ENCODE measurements around the gene RRP7A.
A peak's percentile ranks its signal among the peaks of the same experiment; 100 is the strongest.
"Not testable (repeated sequence)": the region's sequence is repeated elsewhere in the genome, so short reads cannot be mapped to it uniquely, and the experiment has no call there.

RRP7A gene

GRCh38 chr22:42535082-42535731, 15.6 kb upstream of the RRP7A start:
- DNase-seq = not testable (repeated sequence)

GRCh38 chr22:42533638-42533977, 14.0 kb upstream of the RRP7A start:
- DNase-seq = no peak

GRCh38 chr22:42531401-42532084, 11.9 kb upstream of the RRP7A start:
- DNase-seq = not testable (repeated sequence)

GRCh38 chr22:42529435-42529834, 9.8 kb upstream of the RRP7A start:
- not testable (repeated sequence) for DNase-seq

GRCh38 chr22:42528591-42529307, 9.2 kb upstream of the RRP7A start:
- no peak for DNase-seq

- no peak for DNase-seq
Observed at GRCh38 chr22:42522546-42522945, 3.0 kb upstream of the RRP7A start.

- no peak for DNase-seq
Observed at GRCh38 chr22:42521228-42521546, 1.6 kb upstream of the RRP7A start.

- DNase-seq = not testable (repeated sequence)
Observed at GRCh38 chr22:42518638-42519524, 715 bp downstream of the RRP7A start.

- DNase-seq = not testable (repeated sequence)
Observed at GRCh38 chr22:42517103-42517502, 2.5 kb downstream of the RRP7A start.

- no peak for DNase-seq
Observed at GRCh38 chr22:42515896-42516295, 3.7 kb downstream of the RRP7A start.

- DNase-seq = not testable (repeated sequence)
Observed at GRCh38 chr22:42515304-42515703, 4.3 kb downstream of the RRP7A start.

- DNase-seq = not testable (repeated sequence)
Observed at GRCh38 chr22:42514331-42514730, 5.3 kb downstream of the RRP7A start.

- not testable (repeated sequence) for DNase-seq
Observed at GRCh38 chr22:42512273-42512990, 7.2 kb downstream of the RRP7A start.

GRCh38 chr22:42511401-42511891, 8.2 kb downstream of the RRP7A start:
- no peak for DNase-seq

- DNase-seq = no peak
Observed at GRCh38 chr22:42509548-42509947, 10.0 kb downstream of the RRP7A start.

GRCh38 chr22:42508975-42509364, 10.6 kb downstream of the RRP7A start:
- not testable (repeated sequence) for DNase-seq

- DNase-seq = not testable (repeated sequence)
Observed at GRCh38 chr22:42508327-42508974, 11.1 kb downstream of the RRP7A start.

- DNase-seq = no peak
Observed at GRCh38 chr22:42500836-42501179, 18.8 kb downstream of the RRP7A start.

GRCh38 chr22:42500161-42500835, 19.3 kb downstream of the RRP7A start:
- DNase-seq = peak; percentile 77 to 79

- not testable (repeated sequence) for DNase-seq
Observed at GRCh38 chr22:42499773-42500160, 19.8 kb downstream of the RRP7A start.

GRCh38 chr22:42495533-42496141, 24.0 kb downstream of the RRP7A start:
- not testable (repeated sequence) for DNase-seq

All from activated CD4-positive, alpha-beta T cell treated with anti-CD3 and anti-CD28 coated beads for 4 hours (primary cell).